KG1 (cell line): ENCODE results near the gene ABITRAM.
A peak's percentile ranks its signal among the peaks of the same experiment; 100 is the strongest.
"Not testable (repeated sequence)": the region's sequence is repeated elsewhere in the genome, so short reads cannot be mapped to it uniquely, and the experiment has no call there.

Experiments used
- DNase-seq: peaks from one replicate; lab custom pipeline; 2025; lab: John Stamatoyannopoulos, UW

The ABITRAM gene

GRCh38 chr9:108928386-108928785, 5.8 kb upstream of the ABITRAM start:
- no peak for DNase-seq

- DNase-seq, result no peak
These were observed 926 bp upstream of the ABITRAM start for GRCh38 chr9:108933231-108933717.

GRCh38 chr9:108933718-108934322, 380 bp upstream of the ABITRAM start, which contains the start of gene ELP1:
ELP1 (minus strand) TSS chr9:108934124; CDS start chr9:108931146, 2,978 bp downstream.
- DNase-seq, result peak; percentile 90

GRCh38 chr9:108937561-108938305, 3.5 kb downstream of the ABITRAM start:
- DNase-seq, result no peak

GRCh38 chr9:108939975-108940374, 5.8 kb downstream of the ABITRAM start:
- no peak for DNase-seq

GRCh38 chr9:108950168-108950567, 16.0 kb downstream of the ABITRAM start:
- no peak for DNase-seq

GRCh38 chr9:108951578-108951977, 17.4 kb downstream of the ABITRAM start:
- DNase-seq, result no peak

- DNase-seq, result no peak
These were observed 19.9 kb downstream of the ABITRAM start for GRCh38 chr9:108953983-108954574.

GRCh38 chr9:108956022-108956630, 21.9 kb downstream of the ABITRAM start:
- no peak for DNase-seq

GRCh38 chr9:108956631-108957026, 22.4 kb downstream of the ABITRAM start:
- no peak for DNase-seq

GRCh38 chr9:108960331-108960730, 26.1 kb downstream of the ABITRAM start:
- no peak for DNase-seq

- DNase-seq, result no peak
These were observed 27.0 kb downstream of the ABITRAM start for GRCh38 chr9:108961151-108961550.

GRCh38 chr9:108963459-108964143, 29.4 kb downstream of the ABITRAM start:
- DNase-seq, result no peak

GRCh38 chr9:108967916-108968315, 33.7 kb downstream of the ABITRAM start:
- DNase-seq, result no peak

GRCh38 chr9:108971392-108971791, 37.2 kb downstream of the ABITRAM start:
- DNase-seq, result not testable (repeated sequence)

GRCh38 chr9:108972186-108972585, 38.0 kb downstream of the ABITRAM start:
- DNase-seq, result no peak

- no peak for DNase-seq
These were observed 38.5 kb downstream of the ABITRAM start for GRCh38 chr9:108972626-108973209.

GRCh38 chr9:108973895-108974294, 39.7 kb downstream of the ABITRAM start:
- no peak for DNase-seq

GRCh38 chr9:108978205-108978604, 44.0 kb downstream of the ABITRAM start:
- no peak for DNase-seq

- DNase-seq, result no peak
These were observed 46.7 kb downstream of the ABITRAM start for GRCh38 chr9:108980893-108981292.

- DNase-seq, result no peak
These were observed 49.7 kb downstream of the ABITRAM start for GRCh38 chr9:108983885-108984284.
